Adrenal gland (tissue), 12 donors: ENCODE measurements around the gene MID1IP1. TPM values are rescaled to one million over a fixed set of nuclear protein-coding genes. Genes with fewer than 3 reads are reported as not detected.
A peak's percentile ranks its signal among the peaks of the same experiment; 100 is the strongest.

Experiments used
- DNase-seq, 7 donors: peaks; one replicate each; pipeline ENCODE4 v3.0.0-alpha.2; 2019 to 2020
- H3K27ac ChIP-seq, 5 donors: fragments of 200-600 bp; sonication (generic) in 4 of 5; 1 replicate in 3 of 5; 2 replicates in 2 of 5; pipeline versions ENCODE4 v1.5.1 to v1.8.0; 2016 to 2020; ENCODE audit warnings: mild to moderate bottlenecking in 1 of 5
- H3K27me3 ChIP-seq: fragments of 200-600 bp; 2 replicates; pipeline ENCODE4 v1.8.0; 2021
- H3K36me3 ChIP-seq, 2 donors: fragments of 200-600 bp; replicated peaks in 1 of 2; 1 replicate in 1 of 2; 2 replicates in 1 of 2; pipeline versions ENCODE4 v1.5.1 to v1.8.0; 2018 to 2022
- H3K4me1 ChIP-seq, 2 donors: fragments of 200-600 bp; replicated peaks in 1 of 2; 1 replicate in 1 of 2; 2 replicates in 1 of 2; pipeline versions ENCODE4 v1.5.1 to v1.8.0; 2018 to 2021
- H3K4me3 ChIP-seq, 4 donors: fragments of 200-600 bp; sonication (generic) in 3 of 4; one replicate each; pipeline ENCODE4 v1.5.1; 2016 to 2018
- H3K9me3 ChIP-seq, 3 donors: fragments of 200-600 bp; sonication (generic) in 1 of 3; replicated peaks in 1 of 3; 1 replicate in 2 of 3; 2 replicates in 1 of 3; pipeline versions ENCODE4 v1.5.1 to v1.8.0; 2016 to 2021
- POLR2A ChIP-seq, 2 donors: fragments of 450-650 bp; IDR thresholded peaks; one replicate each; pipeline ENCODE4 v1.6.1; 2017; ENCODE audit warnings: antibody characterized with exemption in 2 of 2, mild to moderate bottlenecking in 2 of 2, moderate library complexity in 1 of 2
- WGBS, 4 donors: extraction: QIAGEN DNeasy Blood & Tissue Kit in 2 of 4; methylation state at CpG; one replicate each; pipeline versions ENCODE4 v1.1.5 to v1.1.7; 2013 to 2017; 5-methylcytosine and 5-hydroxymethylcytosine counted together
- intact Hi-C, 2 donors: fragments of 100-400 bp; cut with DNase I; formaldehyde crosslinking; loops; one replicate each; pipeline versions ENCODE4 v1.14.1 to v1.15.0; 2022 to 2023
- polyA plus RNA-seq, 3 donors: library from polyadenylated mRNA; stranded (reverse); fragments of 200-250 nt in 2 of 3; fragments of 350-450 nt in 1 of 3; fragmentation: Illumina TruSeq in 1 of 3; extraction: RNeasy Lipid Tissue Mini Kit (QIAGEN cat#74804) in 1 of 3; gene quantifications; one replicate each; pipeline ENCODE4 v1.2.3, GENCODE V29; 2013 to 2014
- total RNA-seq, 9 donors: library from RNA; depleted of rRNA in 4 of 9; stranded (reverse); fragments of >200 nt in 4 of 9; fragments of 120-200 nt in 1 of 9; fragmentation: NEBNext Ultra II Directional in 1 of 9; extraction: Animal tissue kit (Norgen Biotek cat#: 25700) in 1 of 9; gene quantifications; one replicate each; pipeline versions ENCODE4 v1.1.0 to v1.2.4, GENCODE V29; 2013 to 2023
- TF ChIP-seq, protein P1 (sequence below), 6 experiments: fragments of 450-650 bp in 4 of 6; fragments of 200-600 bp in 2 of 6; sonication (generic) in 1 of 6; IDR thresholded peaks; 1 replicate in 5 of 6; 2 replicates in 1 of 6; pipeline versions ENCODE4 v1.5.1 to v1.8.0; 2016 to 2021; ENCODE audit warnings: antibody characterized with exemption in 6 of 6, mild to moderate bottlenecking in 2 of 6, moderate library complexity in 1 of 6
- donor health status: healthy with polysubstance abuse.
- donor health status: Bipolar disorder and iron deficiency.
- donor health status: DM: yes; HTN: yes; CAD: no.
- donor health status: DM: no; HTN: no; CAD: no.
- donor health status: DM: no; HTN: no; CAD: no.
- donor health status: DM: yes; HTN: yes; CAD: no.

The MID1IP1 gene
- total and polyA plus RNA-seq, 12 donors: 16.8 to 106 (median 50.6) TPM

DNA sequence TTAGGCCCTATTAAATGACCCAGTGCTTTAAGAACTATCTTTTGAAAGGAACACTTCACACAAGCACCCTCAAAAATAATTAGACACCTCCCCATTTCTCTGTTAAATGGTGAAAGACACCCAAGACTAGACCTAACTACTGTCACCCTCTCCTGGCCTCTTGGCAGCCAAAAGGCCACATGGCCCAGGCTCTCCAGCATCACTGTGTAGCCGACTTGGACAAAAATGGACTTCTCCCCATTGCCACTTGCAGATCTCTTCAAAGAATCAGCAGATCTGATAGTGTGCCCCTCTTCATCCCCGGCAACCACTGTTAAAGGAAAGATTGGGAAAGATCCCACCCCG is 2.0 kb downstream of the MID1IP1 start:
- DNase-seq: no peak
- Histone ChIP-seq H3K36me3 (no peaks in the 10 kb centered on the region), H3K27ac (peak overlapping the region; percentile 69 to 96 (median 83)), H3K9me3 (no peaks in the 10 kb centered on the region), H3K4me3 (peak overlapping the region in 1 of 4 donors; percentile 67), H3K4me1 (peaks cover 0 to 20% of the 10 kb centered on the region in 2 donors), H3K27me3 (no peaks in the 10 kb centered on the region)
- WGBS, 4 donors: 0 to 58% (median 30%) methylated on average over 1 to 3 of the region's 3 CpGs
- intact Hi-C loops: no loop called here
- TF ChIP-seq, protein P1, sequence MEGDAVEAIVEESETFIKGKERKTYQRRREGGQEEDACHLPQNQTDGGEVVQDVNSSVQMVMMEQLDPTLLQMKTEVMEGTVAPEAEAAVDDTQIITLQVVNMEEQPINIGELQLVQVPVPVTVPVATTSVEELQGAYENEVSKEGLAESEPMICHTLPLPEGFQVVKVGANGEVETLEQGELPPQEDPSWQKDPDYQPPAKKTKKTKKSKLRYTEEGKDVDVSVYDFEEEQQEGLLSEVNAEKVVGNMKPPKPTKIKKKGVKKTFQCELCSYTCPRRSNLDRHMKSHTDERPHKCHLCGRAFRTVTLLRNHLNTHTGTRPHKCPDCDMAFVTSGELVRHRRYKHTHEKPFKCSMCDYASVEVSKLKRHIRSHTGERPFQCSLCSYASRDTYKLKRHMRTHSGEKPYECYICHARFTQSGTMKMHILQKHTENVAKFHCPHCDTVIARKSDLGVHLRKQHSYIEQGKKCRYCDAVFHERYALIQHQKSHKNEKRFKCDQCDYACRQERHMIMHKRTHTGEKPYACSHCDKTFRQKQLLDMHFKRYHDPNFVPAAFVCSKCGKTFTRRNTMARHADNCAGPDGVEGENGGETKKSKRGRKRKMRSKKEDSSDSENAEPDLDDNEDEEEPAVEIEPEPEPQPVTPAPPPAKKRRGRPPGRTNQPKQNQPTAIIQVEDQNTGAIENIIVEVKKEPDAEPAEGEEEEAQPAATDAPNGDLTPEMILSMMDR (IDR thresholded peaks at IDR 0.05): no peak
- no peak for TF ChIP-seq POLR2A (IDR thresholded peaks at IDR 0.05)

DNA sequence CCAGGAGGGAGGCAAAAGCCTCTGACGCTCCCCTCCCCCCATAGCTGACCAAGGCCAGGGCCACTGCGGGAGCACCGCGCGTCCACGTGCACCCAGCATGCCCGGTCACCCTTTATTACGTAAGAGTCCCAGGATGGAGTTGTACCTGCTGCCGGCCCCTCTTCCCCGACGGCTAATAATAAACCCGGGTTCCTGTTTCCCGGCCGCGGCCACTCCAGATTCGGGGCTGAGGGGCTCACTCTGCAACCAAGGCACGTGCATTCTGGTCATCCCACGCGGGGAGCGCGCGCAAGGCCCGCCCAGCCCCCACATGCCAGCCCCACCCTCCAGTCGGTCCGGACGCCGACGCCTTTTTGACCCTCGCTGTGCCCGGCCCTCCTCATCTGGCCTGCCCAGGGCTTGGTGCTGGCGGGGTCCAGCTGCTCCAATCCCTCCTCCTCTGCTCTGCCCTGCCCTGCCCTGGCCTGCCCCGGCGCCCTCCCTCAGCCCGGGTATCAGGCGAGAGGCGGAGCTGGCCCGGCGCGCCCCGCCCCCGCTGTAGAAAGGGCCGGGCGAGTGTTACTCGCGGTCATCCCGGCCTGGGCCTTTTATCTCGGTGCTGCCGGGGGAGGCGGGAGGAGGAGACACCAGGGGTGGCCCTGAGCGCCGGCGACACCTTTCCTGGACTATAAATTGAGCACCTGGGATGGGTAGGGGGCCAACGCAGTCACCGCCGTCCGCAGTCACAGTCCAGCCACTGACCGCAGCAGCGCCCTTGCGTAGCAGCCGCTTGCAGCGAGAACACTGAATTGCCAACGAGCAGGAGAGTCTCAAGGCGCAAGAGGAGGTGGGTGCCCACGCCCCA is 2.6 kb downstream of the MID1IP1 start:
- Histone ChIP-seq H3K27ac (peak overlapping the region; percentile 69 to 96 (median 83)), H3K9me3 (no peaks in the 10 kb centered on the region), H3K4me1 (peaks cover 0 to 20% of the 10 kb centered on the region in 2 donors), H3K36me3 (no peaks in the 10 kb centered on the region), H3K4me3 (peak overlapping the region in 3 of 4 donors; percentile 6 to 67 (median 35)), H3K27me3 (no peaks in the 10 kb centered on the region)
- intact Hi-C loops: no loop called here
- TF ChIP-seq, protein P1 (IDR thresholded peaks at IDR 0.05): no peak
- peak; percentile 59 to 90 for TF ChIP-seq POLR2A (IDR thresholded peaks at IDR 0.05)
- peak; percentile 83 to 92 (median 86) for DNase-seq
- 1 to 85% (median 32%) methylated on average over 10 to 64 of the region's 64 CpGs; no CpG with 5 or more reads in 1 of the 4 donors for WGBS, 4 donors

DNA sequence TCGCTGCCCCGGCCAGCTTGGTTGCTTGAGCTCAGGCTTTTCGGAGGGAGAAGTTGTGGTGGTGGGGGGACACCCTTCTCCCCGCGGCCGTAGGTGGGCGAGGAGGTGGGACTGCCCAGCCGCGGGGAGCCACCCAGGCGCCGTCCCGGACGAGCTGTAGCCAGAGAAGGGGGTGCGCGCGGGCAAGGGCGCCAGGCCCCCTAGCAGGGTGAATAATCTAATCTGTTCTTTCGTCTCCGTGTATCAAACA is 3.1 kb downstream of the MID1IP1 start:
- H3K27ac ChIP-seq: peak overlapping the region; percentile 69 to 96 (median 83)
- no peaks in the 10 kb centered on the region for H3K27me3 ChIP-seq
- no peak for DNase-seq
- WGBS, 4 donors: 0 to 57% (median 30%) methylated on average over 15 to 19 of the region's 19 CpGs; no CpG with 5 or more reads in 1 of the 4 donors
- no peak for TF ChIP-seq POLR2A (IDR thresholded peaks at IDR 0.05)
- TF ChIP-seq, protein P1 (IDR thresholded peaks at IDR 0.05): no peak
- H3K36me3 ChIP-seq: no peaks in the 10 kb centered on the region
- peaks cover 0 to 20% of the 10 kb centered on the region in 2 donors for H3K4me1 ChIP-seq
- peak overlapping the region; percentile 6 to 67 (median 30) for H3K4me3 ChIP-seq
- intact Hi-C loops: no loop called here
- no peaks in the 10 kb centered on the region for H3K9me3 ChIP-seq

DNA sequence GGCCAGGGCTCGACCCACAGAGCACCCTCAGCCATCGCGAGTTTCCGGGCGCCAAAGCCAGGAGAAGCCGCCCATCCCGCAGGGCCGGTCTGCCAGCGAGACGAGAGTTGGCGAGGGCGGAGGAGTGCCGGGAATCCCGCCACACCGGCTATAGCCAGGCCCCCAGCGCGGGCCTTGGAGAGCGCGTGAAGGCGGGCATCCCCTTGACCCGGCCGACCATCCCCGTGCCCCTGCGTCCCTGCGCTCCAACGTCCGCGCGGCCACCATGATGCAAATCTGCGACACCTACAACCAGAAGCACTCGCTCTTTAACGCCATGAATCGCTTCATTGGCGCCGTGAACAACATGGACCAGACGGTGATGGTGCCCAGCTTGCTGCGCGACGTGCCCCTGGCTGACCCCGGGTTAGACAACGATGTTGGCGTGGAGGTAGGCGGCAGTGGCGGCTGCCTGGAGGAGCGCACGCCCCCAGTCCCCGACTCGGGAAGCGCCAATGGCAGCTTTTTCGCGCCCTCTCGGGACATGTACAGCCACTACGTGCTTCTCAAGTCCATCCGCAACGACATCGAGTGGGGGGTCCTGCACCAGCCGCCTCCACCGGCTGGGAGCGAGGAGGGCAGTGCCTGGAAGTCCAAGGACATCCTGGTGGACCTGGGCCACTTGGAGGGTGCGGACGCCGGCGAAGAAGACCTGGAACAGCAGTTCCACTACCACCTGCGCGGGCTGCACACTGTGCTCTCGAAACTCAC is 3.6 kb downstream of the MID1IP1 start:
- Histone ChIP-seq H3K27ac (peak overlapping the region; percentile 69 to 96 (median 83)), H3K9me3 (no peaks in the 10 kb centered on the region), H3K4me1 (peaks cover 0 to 20% of the 10 kb centered on the region in 2 donors), H3K36me3 (no peaks in the 10 kb centered on the region), H3K27me3 (no peaks in the 10 kb centered on the region), H3K4me3 (peak overlapping the region; percentile 6 to 67 (median 30))
- WGBS, 4 donors: 0 to 27% (median 14%) methylated on average over 3 to 66 of the region's 66 CpGs
- intact Hi-C loops: no loop called here
- peak; percentile 27 to 54 (median 43) for DNase-seq
- no peak for TF ChIP-seq POLR2A (IDR thresholded peaks at IDR 0.05)
- TF ChIP-seq, protein P1 (IDR thresholded peaks at IDR 0.05): no peak
